ENCODE results near the gene EZH1. TPM values are rescaled to one million over a fixed set of nuclear protein-coding genes. Genes with fewer than 3 reads are reported as not detected.

Gene EZH1
- total RNA-seq, 1 donor from 2014 or later, result 45.4 TPM

DNA sequence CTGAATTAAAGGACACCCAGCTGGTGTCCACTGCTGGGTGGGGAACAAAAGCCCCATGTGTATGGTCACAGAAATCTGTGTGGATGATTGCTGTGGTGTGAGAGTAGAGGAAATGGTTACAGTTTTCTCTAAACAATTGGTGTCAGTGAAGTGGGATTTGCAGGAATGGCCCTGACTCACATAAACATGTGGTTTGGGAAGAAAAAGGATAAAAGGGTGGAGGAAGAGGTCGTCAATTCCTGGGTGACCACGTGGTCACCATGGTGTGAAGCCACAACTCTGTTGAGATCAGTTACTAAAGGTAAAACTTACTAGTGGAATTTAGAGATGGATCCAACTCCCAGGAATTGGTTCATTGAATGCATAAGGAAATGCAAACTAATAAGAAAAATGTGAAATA, 89.3 kb downstream of the EZH1 start:
- DNase-seq (ENCODE audit: low spot score), result no peak
- intact Hi-C loops (cut with DNase I), result no loop called here

DNA sequence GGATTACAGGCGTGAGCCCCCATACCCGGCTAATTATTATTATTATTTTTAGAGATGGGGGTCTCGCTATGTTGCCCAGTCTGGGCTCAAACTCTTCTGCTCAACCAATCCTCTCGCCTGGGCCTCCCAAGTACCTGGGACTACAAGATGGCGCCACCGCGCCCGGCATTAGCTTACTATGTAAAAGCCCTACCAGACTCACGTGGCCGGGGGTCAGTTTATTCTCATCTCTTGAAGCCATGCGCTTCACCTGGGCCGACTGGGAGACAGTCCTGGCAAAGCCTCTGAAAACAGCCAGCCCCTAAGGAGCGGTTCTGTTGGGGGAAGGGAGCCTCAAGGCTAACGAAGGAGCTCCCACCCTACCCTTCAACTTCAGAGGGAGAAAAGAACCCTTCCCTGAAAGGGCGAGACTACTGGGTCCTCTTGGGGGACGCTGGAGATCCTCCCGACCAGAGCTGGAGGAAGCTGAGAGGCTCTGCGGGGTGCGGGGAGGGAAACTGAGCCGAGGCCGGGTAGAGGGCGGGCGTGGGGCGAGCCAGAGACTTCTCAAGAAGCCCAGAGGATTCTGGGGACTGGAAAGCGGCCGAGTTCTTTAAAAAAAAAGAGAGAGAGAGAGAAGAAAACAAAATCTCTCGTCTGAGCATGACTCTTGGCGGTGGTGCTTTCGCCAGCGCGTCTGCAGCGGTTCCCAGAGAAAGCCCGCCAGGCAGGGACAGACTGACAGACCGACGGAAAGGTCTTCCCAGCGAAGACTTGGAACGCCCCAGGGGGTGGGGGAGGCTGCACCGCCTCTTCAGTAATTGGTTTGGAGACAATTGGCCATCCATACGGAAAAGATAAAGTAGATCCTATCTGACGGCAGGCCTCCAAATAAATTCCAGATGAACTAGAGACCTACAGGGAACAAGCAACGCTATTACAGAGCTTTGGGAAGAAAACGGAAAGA, 91.4 kb downstream of the EZH1 start:
- intact Hi-C loops (cut with DNase I), result no loop called here
- DNase-seq (ENCODE audit: low spot score), result no peak

DNA sequence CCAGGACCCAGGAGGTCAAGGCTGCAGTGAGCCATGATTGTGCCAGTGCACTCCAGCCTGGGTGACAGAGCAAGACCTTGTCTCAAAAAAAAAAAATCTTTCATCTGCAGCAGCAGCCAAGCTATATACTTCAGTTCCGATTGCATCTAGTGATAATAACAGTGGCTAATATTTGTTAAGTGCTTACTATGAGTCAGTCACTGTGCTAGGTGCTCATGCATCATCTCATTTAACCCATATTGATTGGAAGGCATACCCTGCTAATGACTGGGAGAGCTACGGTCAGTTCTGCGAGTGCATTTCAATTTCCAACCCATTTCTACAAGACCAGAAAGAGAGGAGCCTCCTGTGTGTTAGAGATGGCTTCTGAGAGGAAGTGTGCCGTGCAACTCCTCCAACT, 93.4 kb downstream of the EZH1 start:
- intact Hi-C loops (cut with DNase I), result no loop called here
- no peak for DNase-seq (ENCODE audit: low spot score)

Small RNAs within 50 kb of the gene (microRNA-seq; reads per million reads assigned to microRNA genes)
- gene MIR6780A, result not detected

Other genes starting within 250 kb of the EZH1 start
- 12.1 TPM for gene NAGLU, start 208.8 kb downstream of the EZH1 start, total RNA-seq
- gene HSD17B1, start 192.1 kb downstream of the EZH1 start, total RNA-seq, result 0.83 TPM
- 33.4 TPM for gene COASY, start 182.9 kb downstream of the EZH1 start, total RNA-seq
- gene MLX, start 177.9 kb downstream of the EZH1 start, total RNA-seq, result 43.1 TPM
- gene PSMC3IP, start 167.3 kb downstream of the EZH1 start, total RNA-seq, result 1.8 TPM
- gene RETREG3, start 135.7 kb downstream of the EZH1 start, total RNA-seq, result 21.3 TPM
- gene TUBG1, start 135.4 kb downstream of the EZH1 start, total RNA-seq, result 45.6 TPM
- gene TUBG2, start 85.8 kb downstream of the EZH1 start, total RNA-seq, result 21.9 TPM
- gene PLEKHH3, start 68.0 kb downstream of the EZH1 start, total RNA-seq, result 20.2 TPM
- gene CCR10, start 63.2 kb downstream of the EZH1 start, total RNA-seq, result 1.2 TPM
- 7.0 TPM for gene CNTNAP1, start 62.5 kb downstream of the EZH1 start, total RNA-seq
- gene RAMP2, start 16.2 kb upstream of the EZH1 start, total RNA-seq, result 45.8 TPM
- 32.3 TPM for gene VPS25, start 28.4 kb upstream of the EZH1 start, total RNA-seq
- not detected for gene WNK4, start 35.6 kb upstream of the EZH1 start, total RNA-seq
- 61.4 TPM for gene COA3, start 53.7 kb upstream of the EZH1 start, total RNA-seq
- not detected for gene CNTD1, start 53.8 kb upstream of the EZH1 start, total RNA-seq
- 84.3 TPM for gene BECN1, start 79.2 kb upstream of the EZH1 start, total RNA-seq
- 66.9 TPM for gene PSME3, start 88.4 kb upstream of the EZH1 start, total RNA-seq
- gene AOC2, start 99.5 kb upstream of the EZH1 start, total RNA-seq, result 0.89 TPM
- 12.9 TPM for gene AOC3, start 106.2 kb upstream of the EZH1 start, total RNA-seq
- not detected for gene G6PC1, start 155.8 kb upstream of the EZH1 start, total RNA-seq
- 27.0 TPM for gene AARSD1, start 219.4 kb upstream of the EZH1 start, total RNA-seq
- 51.2 TPM for gene PTGES3L, start 235.0 kb upstream of the EZH1 start, total RNA-seq
- 14.8 TPM for gene RUNDC1, start 235.5 kb upstream of the EZH1 start, total RNA-seq

All from cardiac septum (tissue), 1 donor.